Measurements from ENCODE around the gene ARHGEF37.
"Not testable (repeated sequence)": the region's sequence is repeated elsewhere in the genome, so short reads cannot be mapped to it uniquely, and the experiment has no call there.

Gene ARHGEF37

GRCh38 chr5:149630337-149630736 lies 49.0 kb downstream of the ARHGEF37 start:
- no peak for DNase-seq

- DNase-seq = no peak
Observed at GRCh38 chr5:149631506-149631905, 50.2 kb downstream of the ARHGEF37 start.

GRCh38 chr5:149632311-149633251 lies 51.3 kb downstream of the ARHGEF37 start:
- DNase-seq = peak; percentile 87

- no peak for DNase-seq
Observed at GRCh38 chr5:149633476-149634350, 52.4 kb downstream of the ARHGEF37 start.

- no peak for DNase-seq
Observed at GRCh38 chr5:149635394-149635793, 54.1 kb downstream of the ARHGEF37 start.

GRCh38 chr5:149636191-149636860 lies 55.0 kb downstream of the ARHGEF37 start:
- DNase-seq = no peak

GRCh38 chr5:149636861-149637246 lies 55.6 kb downstream of the ARHGEF37 start:
- peak; percentile 7 for DNase-seq

- DNase-seq = no peak
Observed at GRCh38 chr5:149638136-149638535, 56.8 kb downstream of the ARHGEF37 start.

GRCh38 chr5:149638546-149639241 lies 57.4 kb downstream of the ARHGEF37 start:
- DNase-seq = no peak

- no peak for DNase-seq
Observed at GRCh38 chr5:149639737-149640136, 58.4 kb downstream of the ARHGEF37 start.

- DNase-seq = no peak
Observed at GRCh38 chr5:149640350-149640999, 59.2 kb downstream of the ARHGEF37 start.

- no peak for DNase-seq
Observed at GRCh38 chr5:149641000-149641576, 59.8 kb downstream of the ARHGEF37 start.

- no peak for DNase-seq
Observed at GRCh38 chr5:149641600-149641999, 60.3 kb downstream of the ARHGEF37 start.

GRCh38 chr5:149643781-149644180 lies 62.5 kb downstream of the ARHGEF37 start:
- DNase-seq = no peak

- DNase-seq = no peak
Observed at GRCh38 chr5:149644629-149645028, 63.3 kb downstream of the ARHGEF37 start.

GRCh38 chr5:149645236-149645635 lies 63.9 kb downstream of the ARHGEF37 start:
- DNase-seq = no peak

GRCh38 chr5:149645725-149646124 lies 64.4 kb downstream of the ARHGEF37 start:
- DNase-seq = no peak

- no peak for DNase-seq
Observed at GRCh38 chr5:149646564-149646963, 65.3 kb downstream of the ARHGEF37 start.

- DNase-seq = no peak
Observed at GRCh38 chr5:149647334-149647733, 66.0 kb downstream of the ARHGEF37 start.

- not testable (repeated sequence) for DNase-seq
Observed at GRCh38 chr5:149648464-149649393, 67.4 kb downstream of the ARHGEF37 start.

All from NCI-H1048 (cell line).